Suprapubic skin (tissue), 4 donors: ENCODE measurements around the gene TRAF3IP1. TPM values are rescaled to one million over a fixed set of nuclear protein-coding genes. Genes with fewer than 3 reads are reported as not detected.

Experiments used
- DNase-seq, 2 donors: peaks; one replicate each; pipeline ENCODE4 v3.0.0-alpha.2; 2019; ENCODE audit warnings: low spot score in 2 of 2
- H3K27ac ChIP-seq: fragments of 200-600 bp; sonication (generic); one replicate; pipeline ENCODE4 v1.5.1; 2019
- H3K27me3 ChIP-seq: fragments of 200-600 bp; sonication (generic); one replicate; pipeline ENCODE4 v1.5.1; 2019
- H3K36me3 ChIP-seq: fragments of 200-600 bp; sonication (generic); one replicate; pipeline ENCODE4 v1.5.1; 2019
- H3K4me1 ChIP-seq: fragments of 200-600 bp; sonication (generic); one replicate; pipeline ENCODE4 v1.5.1; 2019
- H3K4me3 ChIP-seq: fragments of 200-600 bp; sonication (generic); one replicate; pipeline ENCODE4 v1.5.1; 2019; ENCODE audit warnings: mild to moderate bottlenecking
- H3K9me3 ChIP-seq: fragments of 200-600 bp; sonication (generic); one replicate; pipeline ENCODE4 v1.5.1; 2019
- EP300 ChIP-seq: sonication (generic); formaldehyde crosslinking; IDR thresholded peaks from one replicate; pipeline ENCODE4 v1.6.1; 2017; ENCODE audit warnings: antibody characterized with exemption
- POLR2A ChIP-seq, 2 donors: fragments of 450-650 bp; IDR thresholded peaks; one replicate each; pipeline ENCODE4 v1.6.1; 2017; ENCODE audit warnings: antibody characterized with exemption in 2 of 2, mild to moderate bottlenecking in 2 of 2, moderate library complexity in 2 of 2
- POLR2AphosphoS5 ChIP-seq, 3 donors: sonication (generic); formaldehyde crosslinking; IDR thresholded peaks; one replicate each; pipeline ENCODE4 v1.6.1; 2017; ENCODE audit warnings: antibody characterized with exemption in 3 of 3
- WGBS: methylation state at CpG from one replicate; pipeline ENCODE4 v1.1.5; 2018; 5-methylcytosine and 5-hydroxymethylcytosine counted together
- total RNA-seq, 4 donors: library from RNA; depleted of rRNA; stranded (reverse); fragments of >200 nt; gene quantifications; one replicate each; pipeline ENCODE4 v1.1.0, GENCODE V29; 2016
- TF ChIP-seq, protein P1 (sequence below), 2 donors: fragments of 200-600 bp in 1 of 2; fragments of 450-650 bp in 1 of 2; sonication (generic) in 1 of 2; IDR thresholded peaks; one replicate each; pipeline ENCODE4 v1.5.1; 2016 to 2019; ENCODE audit warnings: antibody characterized with exemption in 2 of 2, mild to moderate bottlenecking in 1 of 2, moderate library complexity in 1 of 2

The TRAF3IP1 gene
- total RNA-seq, 4 donors from 2014 or later, result 10.2 to 15.4 (median 10.6) TPM

DNA sequence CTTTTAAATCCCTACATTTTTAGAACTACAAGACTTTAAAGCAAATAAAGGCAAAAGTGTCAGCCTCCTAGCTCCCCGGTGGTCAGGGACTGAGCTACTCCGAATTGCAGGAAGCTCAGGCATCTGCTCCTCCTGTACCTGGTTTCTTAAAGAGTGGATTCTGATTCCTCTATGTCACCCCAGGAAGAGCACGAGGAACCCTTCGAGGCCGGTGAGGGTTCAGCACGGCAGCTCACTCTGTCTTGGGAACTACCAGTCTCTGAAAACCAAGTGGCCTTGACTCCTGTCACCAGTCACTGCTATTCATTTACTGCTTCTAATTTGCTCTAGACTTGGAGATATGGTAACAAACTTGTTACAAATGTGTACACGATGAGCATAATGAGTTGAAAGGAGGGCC is 34.2 kb upstream of the TRAF3IP1 start:
- Histone ChIP-seq H3K9me3 (no peaks in the 10 kb centered on the region), H3K4me1 (peaks cover 77% of the 10 kb centered on the region), H3K4me3 (peak overlapping the region; percentile 78), H3K27ac (peak overlapping the region; percentile 99), H3K36me3 (no peaks in the 10 kb centered on the region), H3K27me3 (no peaks in the 10 kb centered on the region)
- WGBS, result 27% methylated on average over 7 of the region's 7 CpGs
- TF ChIP-seq, protein P1, sequence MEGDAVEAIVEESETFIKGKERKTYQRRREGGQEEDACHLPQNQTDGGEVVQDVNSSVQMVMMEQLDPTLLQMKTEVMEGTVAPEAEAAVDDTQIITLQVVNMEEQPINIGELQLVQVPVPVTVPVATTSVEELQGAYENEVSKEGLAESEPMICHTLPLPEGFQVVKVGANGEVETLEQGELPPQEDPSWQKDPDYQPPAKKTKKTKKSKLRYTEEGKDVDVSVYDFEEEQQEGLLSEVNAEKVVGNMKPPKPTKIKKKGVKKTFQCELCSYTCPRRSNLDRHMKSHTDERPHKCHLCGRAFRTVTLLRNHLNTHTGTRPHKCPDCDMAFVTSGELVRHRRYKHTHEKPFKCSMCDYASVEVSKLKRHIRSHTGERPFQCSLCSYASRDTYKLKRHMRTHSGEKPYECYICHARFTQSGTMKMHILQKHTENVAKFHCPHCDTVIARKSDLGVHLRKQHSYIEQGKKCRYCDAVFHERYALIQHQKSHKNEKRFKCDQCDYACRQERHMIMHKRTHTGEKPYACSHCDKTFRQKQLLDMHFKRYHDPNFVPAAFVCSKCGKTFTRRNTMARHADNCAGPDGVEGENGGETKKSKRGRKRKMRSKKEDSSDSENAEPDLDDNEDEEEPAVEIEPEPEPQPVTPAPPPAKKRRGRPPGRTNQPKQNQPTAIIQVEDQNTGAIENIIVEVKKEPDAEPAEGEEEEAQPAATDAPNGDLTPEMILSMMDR (IDR thresholded peaks at IDR 0.05), result no peak
- no peak for TF ChIP-seq POLR2AphosphoS5 (IDR thresholded peaks at IDR 0.05)
- TF ChIP-seq EP300, result no peak
- TF ChIP-seq POLR2A (IDR thresholded peaks at IDR 0.05), result no peak
- no peak for DNase-seq

- H3K4me3 ChIP-seq, result peak overlapping the region; percentile 78
- peaks cover 81% of the 10 kb centered on the region for H3K4me1 ChIP-seq
- H3K27me3 ChIP-seq, result no peaks in the 10 kb centered on the region
Observed at GRCh38 chr2:238286551-238286950, 33.8 kb upstream of the TRAF3IP1 start.

GRCh38 chr2:238286987-238287736 is 33.2 kb upstream of the TRAF3IP1 start:
- TF ChIP-seq, protein P1 (IDR thresholded peaks at IDR 0.05), result no peak
- no peak for TF ChIP-seq POLR2AphosphoS5 (IDR thresholded peaks at IDR 0.05)
- no peak for TF ChIP-seq EP300
- no peak for TF ChIP-seq POLR2A (IDR thresholded peaks at IDR 0.05)
- Histone ChIP-seq H3K4me3 (peak overlapping the region; percentile 78), H3K27me3 (no peaks in the 10 kb centered on the region), H3K36me3 (no peaks in the 10 kb centered on the region), H3K4me1 (peaks cover 77% of the 10 kb centered on the region), H3K9me3 (no peaks in the 10 kb centered on the region), H3K27ac (peak overlapping the region; percentile 99)
- 34% methylated on average over 11 of the region's 11 CpGs for WGBS
- no peak for DNase-seq

More at GRCh38 chr2:238286551-238286950, 33.8 kb upstream of the TRAF3IP1 start:
- Histone ChIP-seq H3K36me3 (no peaks in the 10 kb centered on the region), H3K9me3 (no peaks in the 10 kb centered on the region), H3K27ac (peak overlapping the region; percentile 99)
- DNase-seq, result peak; percentile 88 to 90
- WGBS, result 31% methylated on average over 6 of the region's 7 CpGs
- TF ChIP-seq, protein P1 (IDR thresholded peaks at IDR 0.05), result no peak
- peak in 1 of 3 donors; percentile 77 for TF ChIP-seq POLR2AphosphoS5 (IDR thresholded peaks at IDR 0.05)

- peak in 1 of 2 donors; percentile 93 for DNase-seq
- peak within 1 kb of the TSS; percentile 78 for H3K4me3 ChIP-seq
- 3% methylated on average over 10 of the region's 65 CpGs for WGBS
- no peaks in the 10 kb centered on the region for H3K9me3 ChIP-seq
- H3K27me3 ChIP-seq, result no peaks in the 10 kb centered on the region
- H3K4me1 ChIP-seq, result peaks cover 74% of the 10 kb centered on the region
- TF ChIP-seq, protein P1 (IDR thresholded peaks at IDR 0.05), result no peak
- peak in 1 of 3 donors; percentile 76 for TF ChIP-seq POLR2AphosphoS5 (IDR thresholded peaks at IDR 0.05)
- peak; percentile 63 to 74 for TF ChIP-seq POLR2A (IDR thresholded peaks at IDR 0.05)
- H3K36me3 ChIP-seq, result no peaks in the 10 kb centered on the region
- peak within 1 kb of the TSS; percentile 99 for H3K27ac ChIP-seq
Observed at GRCh38 chr2:238287737-238288649, 32.3 kb upstream of the TRAF3IP1 start, which contains the start of gene PER2. Gene PER2, minus strand, starts transcription at chr2:238288610. Its CDS starts 10,674 bp downstream, at chr2:238277936.
